ENCODE data around the gene SDR42E1.
"Not testable (repeated sequence)": the region's sequence is repeated elsewhere in the genome, so short reads cannot be mapped to it uniquely, and the experiment has no call there.

SDR42E1 gene

DNA sequence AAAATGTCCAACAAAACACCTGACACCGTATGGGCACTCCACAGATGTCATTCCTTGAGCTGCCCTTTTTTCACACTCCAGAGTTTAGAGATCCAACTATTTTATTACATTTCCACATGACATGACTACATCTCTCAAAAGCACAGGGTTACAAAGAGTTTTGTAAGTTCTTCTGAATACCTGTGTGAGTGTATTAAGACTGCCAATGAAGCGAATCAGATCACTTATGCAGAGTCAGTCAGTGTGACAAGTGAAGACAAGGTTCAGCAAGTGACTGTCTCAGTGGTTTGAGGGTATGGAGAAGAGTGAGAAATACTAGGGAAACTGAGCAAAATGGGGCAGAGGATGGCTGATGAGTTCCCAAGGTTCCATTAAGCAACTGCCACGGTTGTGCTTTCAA, 8.4 kb downstream of the SDR42E1 start:
- DNase-seq, result no peak

DNA sequence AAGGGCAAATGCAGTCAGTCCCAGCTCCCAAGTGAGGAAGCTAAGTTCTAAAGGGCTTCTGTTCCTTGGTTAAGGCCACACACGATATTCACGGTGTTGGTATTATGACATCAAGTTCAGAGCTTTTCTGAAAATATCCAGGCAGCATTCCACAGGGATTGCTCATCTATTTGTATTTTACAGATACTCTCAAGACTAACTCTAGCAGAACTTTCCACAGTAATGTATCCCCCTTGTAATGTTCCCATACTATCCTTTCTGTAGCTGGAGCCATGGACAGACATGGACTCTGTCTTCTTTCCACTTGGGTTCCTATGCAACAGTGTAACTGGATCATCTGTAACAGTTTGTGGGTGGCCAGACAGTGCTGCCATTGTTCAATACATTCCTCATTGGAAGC, 13.5 kb downstream of the SDR42E1 start:
- DNase-seq, result no peak

DNA sequence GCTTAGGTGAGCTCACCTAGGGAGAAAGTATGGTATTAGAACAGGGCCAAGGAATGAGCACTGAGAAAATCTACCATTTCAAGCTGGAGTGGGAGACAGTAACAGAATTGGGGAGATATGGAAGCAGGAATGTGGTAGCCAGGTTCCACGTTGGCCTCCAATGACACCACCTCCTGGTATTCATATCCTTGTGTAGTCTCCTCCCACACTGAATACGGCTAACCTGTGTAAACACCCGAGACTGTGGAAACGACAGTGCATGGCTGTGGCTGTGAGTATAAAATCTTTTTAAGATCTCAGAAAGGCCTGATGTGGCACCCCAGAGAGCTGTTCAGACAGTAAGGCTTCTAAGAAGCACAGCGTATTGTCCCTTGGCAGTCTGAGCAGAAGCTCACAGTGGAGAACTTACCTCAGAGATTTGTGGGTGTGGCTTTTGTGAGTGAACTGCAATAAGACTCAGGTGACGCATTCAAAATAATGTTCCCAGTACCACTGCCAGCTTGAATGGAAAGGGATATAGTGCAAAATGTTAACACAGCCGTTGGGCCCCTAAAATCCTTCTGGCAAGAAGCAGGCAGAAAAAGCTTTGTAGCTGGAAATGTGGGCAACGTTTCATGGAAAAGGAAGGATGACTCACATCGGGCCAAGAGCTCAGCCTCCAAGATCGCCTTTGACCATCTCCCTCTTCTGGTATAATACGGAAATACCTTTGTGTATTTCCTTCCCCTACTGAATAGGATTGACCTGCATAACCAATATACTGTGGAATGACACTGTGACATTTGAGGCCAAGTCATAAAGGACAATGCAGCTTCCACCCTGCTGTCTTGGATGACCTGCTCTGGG, 14.4 kb downstream of the SDR42E1 start:
- DNase-seq, result no peak

DNA sequence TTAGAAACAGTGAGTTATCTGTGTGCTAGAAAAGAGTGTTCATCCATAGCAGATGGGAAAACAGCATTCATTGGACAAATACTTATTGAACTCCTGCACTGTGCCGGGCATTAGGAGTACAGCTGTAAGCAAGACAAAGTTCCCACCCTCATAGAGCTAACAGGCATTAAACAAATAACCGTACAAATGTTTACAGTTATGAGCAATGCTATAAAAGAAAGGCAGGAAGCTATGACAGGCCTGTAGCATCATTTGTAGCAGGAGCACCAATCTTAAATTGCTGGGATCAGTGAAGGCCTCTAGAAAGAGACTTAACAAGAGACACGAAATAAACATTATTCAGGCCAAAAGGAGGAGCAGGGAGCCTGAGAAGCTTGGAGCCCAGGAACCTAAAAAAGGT, 15.6 kb downstream of the SDR42E1 start:
- DNase-seq, result no peak

DNA sequence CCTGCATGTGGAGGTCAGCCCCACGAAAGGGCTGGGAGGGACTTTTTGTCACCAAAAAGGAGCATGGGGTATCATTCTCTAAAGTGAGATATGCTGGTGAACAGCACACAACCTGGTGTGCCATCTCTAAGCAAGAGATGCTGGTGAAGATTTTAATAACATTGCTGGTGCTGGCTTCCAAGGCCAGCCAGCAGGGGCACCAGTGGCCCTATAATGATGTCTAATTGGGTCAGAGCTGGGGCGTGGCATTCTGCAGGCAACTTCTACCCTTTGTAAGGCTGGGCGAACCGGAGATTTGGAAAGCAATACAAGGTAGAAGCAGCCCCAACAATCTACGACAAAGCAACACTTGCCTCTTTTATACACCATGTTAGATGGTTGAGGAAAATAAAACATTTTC, 16.8 kb downstream of the SDR42E1 start:
- no peak for DNase-seq

DNA sequence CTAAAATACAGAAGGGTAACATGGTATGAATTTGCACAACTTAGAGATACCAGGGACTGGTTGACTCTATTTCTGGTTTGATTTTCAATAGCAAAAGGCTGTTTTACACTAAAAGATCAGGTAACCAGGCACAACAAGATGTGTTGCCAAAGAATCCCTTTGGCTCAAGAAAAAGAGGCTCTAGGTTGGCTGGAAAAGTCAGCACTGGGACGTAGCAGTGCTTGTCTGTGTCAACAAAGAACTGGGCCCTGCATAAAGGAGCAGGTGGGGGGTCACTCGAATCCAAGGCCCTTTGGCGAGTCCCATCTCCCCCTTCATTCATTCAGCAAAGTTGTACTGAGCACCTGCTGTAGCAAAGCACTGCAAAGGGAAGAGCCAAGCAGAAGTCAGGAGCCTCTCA, 18.4 kb downstream of the SDR42E1 start:
- no peak for DNase-seq

DNA sequence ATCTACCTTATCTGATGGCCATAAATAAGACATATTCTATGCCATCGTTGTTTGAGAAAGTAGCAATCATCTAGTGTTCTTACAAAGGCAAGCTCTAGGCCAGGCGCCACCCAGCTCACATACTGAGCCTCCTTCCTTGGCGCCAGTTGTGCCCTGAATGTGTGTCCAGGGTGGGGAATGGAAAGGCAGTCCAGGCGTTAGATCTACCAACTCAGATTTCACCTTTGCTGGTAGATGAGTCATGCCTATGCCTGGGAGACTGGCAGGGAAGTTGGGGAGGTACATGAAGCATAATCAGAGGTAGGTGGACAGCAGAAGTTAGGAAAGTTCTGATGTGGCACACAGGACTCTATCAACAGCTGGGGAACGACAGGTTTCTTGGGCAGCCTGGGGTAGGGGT, 23.6 kb downstream of the SDR42E1 start:
- no peak for DNase-seq

DNA sequence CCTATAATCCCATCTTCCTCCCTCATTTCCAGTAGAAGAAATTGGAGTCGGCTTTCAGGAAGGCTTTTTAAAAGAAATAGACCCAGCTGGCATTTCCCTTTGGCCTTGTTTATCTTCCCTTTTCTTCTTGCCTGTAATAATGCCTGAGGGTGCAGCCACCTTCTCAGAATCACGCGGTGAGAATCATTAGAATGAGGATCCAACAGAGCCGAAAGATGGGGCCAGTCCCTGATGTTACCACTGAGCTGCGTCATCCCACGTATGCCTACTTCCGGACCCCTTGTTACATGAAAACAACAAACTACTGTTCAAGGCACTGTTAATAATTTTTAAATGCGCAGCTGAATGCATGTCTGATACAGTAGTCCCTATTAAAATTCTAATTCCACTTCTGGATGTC, 24.1 kb downstream of the SDR42E1 start:
- DNase-seq, result no peak

DNA sequence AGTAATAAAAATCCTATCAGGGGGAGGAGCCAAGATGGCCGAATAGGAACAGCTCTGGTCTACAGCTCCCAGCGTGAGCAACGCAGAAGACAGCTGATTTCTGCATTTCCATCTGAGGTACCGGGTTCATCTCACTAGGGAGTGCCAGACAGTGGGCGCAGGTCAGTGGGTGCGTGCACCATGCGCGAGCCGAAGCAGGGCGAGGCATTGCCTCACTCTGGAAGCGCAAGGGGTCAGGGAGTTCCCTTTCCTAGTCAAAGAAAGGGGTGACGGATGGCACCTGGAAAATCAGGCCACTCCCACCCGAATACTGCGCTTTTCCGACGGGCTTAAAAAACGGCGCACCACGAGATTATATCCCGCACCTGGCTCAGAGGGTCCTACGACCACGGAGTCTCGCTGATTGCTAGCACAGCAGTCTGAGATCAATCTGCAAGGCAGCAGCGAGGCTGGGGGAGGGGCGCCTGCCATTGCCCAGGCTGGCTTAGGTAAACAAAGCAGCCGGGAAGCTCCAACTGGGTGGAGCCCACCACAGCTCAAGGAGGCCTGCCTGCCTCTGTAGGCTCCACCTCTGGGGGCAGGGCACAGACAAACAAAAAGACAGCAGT, 33.8 kb downstream of the SDR42E1 start:
- DNase-seq, result not testable (repeated sequence)

DNA sequence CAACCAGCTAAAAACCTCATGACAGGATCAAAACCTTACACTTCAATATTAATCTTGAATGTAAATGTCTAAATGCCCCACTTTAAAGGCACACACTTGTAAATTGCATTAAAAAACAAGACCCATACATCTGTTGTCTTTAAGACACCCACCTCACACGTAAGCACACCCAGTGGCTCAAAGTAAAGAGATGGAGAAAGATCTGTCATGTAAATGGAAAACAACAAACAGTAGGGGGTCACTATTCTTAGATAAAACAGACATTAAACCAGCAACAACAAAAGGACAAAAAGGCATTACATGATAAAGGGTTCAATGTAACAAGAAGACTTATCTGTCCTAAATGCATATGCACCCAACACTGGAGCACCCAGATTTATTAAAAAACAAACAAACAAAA, 35.6 kb downstream of the SDR42E1 start:
- no peak for DNase-seq

DNA sequence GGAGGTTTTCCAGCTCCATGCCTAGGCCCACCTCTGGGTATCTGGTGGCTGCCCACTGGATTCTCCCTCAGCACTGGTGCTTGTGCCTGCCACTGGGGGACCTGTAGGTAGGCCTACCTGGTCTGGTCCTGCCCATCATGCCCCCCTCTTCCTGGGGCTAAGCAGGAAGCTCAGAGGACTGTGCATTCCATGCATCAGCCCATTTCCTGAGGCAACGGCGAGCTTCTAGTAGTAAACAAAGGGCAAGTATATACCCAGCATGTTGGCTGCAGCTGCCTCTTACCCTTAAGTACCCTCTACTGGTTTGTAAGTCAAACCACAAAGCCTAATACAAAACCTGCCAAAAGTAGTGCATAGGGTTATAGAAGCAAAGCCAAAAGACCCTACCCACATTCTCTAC, 37.5 kb downstream of the SDR42E1 start:
- no peak for DNase-seq

DNA sequence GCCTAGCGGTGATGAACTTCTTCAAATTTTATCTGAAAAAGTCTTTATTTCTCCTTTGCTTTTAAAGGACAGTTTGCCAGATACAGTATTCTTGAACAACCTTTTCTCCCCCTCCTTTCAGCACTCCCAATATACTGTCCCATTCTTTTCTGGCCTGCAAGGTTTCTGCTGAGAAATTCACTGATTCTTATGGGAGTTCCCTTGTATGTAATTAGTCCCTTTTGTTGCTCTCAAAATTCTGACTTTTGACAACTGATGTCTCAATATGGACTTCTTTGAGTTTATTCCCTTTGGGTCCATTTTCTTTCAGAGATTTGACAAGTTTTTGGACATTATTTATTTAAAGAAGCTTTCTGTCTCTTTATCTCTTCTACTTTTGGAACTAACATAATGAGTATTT, 39.4 kb downstream of the SDR42E1 start:
- no peak for DNase-seq

DNA sequence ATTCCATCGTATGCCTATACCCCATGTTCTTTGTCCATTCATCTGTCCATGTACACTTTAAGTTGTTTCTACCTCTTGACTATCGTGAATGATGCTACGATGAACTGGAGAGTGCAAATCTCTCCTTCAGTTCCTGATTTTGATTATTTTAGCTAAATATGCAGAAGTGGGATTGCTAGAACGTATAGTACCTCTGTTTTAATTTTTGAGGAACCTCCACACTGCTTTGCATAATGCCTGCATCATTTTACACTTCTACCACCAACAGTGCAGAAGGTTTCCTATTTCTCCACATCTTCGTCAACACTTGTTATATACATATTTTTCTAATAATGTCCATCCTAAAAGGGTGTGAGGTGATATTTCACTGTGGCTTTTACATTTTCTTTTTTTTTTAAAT, 43.9 kb downstream of the SDR42E1 start:
- no peak for DNase-seq

DNA sequence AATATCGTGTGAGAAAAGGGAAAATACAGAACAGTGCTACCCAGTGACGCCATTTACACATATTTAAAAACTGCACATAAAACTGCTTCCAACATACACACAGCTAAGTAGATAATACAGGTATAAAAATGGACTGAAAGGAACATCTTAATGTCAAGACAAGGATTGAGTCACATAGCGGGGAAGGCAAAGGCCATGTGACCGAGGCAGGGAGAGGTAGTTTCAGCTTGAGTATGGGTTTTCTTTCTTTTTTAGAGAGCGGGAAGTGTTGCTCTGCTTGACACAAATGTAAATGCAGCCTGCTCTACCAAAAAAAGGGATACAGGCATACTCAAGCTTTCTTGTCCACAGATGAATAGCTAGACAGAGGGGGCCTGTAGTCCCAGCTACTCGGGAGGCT, 46.5 kb downstream of the SDR42E1 start:
- no peak for DNase-seq

DNA sequence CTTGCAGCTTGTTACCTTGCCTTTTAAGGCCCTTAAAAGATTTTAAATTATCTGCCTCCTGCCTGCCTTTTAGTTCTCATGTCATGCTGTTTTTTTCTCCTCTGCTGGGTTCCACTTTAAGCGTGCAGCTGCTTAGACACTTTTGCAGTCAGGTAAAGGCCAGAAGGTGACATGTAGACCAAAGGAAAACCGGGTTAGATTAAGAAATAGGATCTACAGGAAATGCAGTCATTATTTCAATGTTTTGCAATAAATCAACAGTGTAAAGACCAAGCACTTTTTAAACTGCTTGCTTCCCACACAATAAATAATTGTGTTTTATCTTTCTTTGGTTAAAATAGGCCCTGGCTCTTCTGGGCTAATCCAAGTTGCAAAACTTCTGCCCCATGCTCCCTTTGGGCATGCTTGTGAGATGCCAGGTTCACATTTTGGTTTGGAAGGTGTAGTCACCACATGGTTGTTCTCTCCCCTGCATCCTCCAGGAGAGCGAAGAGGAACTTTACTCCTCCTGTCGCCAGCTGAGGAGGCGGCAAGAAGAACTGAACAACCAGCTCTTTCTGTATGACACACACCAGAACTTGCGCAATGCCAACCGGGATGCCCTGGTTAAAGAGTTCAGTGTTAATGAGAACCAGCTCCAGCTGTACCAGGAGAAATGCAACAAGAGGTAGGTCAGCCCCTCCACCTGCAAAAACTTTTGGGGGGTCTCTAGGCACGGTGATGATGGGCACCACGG, 54.9 kb downstream of the SDR42E1 start:
- no peak for DNase-seq

DNA sequence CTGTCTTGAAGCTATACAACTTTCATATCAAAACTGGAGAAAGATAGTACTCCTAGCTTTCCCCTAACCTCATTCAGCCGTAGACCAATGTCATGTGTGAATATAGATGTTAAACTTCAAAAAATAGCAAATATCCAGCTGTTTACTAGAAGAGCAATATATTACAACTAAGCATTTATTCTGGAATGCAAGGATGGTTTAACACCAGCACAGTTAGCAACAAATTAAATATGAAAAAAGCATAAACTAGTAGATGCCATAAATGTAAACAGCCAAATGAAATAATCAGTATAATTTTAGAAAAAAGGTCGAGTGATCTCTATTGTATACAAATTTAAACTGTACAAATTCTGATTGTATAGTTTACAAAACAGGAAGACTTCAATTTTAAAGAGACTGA, 59.7 kb downstream of the SDR42E1 start:
- no peak for DNase-seq

DNA sequence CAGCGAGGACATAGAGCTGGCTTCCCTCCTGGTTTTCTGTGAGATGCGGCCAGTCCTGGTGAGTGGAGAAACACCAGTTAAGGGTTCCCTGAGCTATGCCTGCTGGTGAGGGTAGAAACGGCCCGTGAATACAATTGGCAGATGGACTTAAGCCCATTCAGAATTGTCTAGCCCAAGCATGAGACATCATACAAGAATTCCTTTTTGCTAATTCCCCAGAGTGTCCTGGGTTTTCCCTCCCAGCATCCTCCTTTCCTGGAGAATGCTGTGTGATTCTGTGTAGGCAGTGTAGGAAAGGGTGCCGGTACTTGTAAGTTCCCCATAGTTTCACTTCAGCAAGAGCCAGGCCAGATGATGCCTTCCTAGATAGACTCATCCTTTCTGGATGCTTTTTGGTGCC, 65.1 kb downstream of the SDR42E1 start:
- DNase-seq, result no peak

DNA sequence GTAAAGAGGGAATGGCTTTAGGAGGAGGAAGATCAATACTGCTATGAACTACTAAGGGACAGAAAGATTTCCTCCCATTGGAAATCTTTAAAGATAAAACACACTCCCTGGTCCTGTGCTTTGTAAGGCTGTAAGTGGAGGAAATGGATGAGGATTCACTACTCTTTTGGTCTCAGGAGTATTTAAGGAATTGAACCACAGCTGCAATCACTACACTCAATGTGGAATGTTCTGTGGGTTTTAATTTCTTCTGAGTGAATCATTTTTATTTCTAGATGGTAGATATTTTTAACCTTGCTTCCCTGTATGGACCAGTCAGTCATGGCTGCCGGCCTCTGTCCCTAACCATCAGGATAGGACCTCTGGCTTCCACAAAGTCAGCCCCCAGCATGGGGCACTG, 65.6 kb downstream of the SDR42E1 start:
- DNase-seq, result no peak

DNA sequence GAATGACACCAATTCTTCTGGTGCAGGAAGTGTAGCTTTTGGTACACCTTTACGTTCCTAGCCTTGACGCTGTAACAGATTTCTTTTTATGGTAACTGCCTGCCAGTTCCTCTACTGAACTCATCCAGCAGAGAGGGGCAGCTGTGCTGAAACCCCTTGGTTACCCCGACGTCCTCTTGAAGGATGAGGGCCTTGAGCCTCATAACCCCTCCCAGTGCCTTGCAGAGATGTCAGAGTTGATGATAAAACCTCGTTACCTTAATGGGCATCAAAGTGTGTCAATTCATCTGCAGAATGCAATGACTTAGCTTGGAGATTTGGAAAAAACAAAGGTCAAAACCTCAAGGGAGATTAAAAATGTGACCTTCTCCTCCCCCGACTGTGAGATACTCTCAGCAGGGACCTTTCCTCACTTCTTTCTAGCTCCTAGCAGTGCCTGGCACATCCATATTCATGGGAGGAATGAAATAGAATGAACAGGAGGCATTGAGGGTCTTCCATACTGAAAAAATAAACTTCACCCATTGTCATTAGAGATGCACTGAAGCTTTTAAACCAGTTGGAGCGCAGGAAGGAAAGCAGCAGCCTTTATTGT, 69.2 kb downstream of the SDR42E1 start:
- DNase-seq, result no peak

DNA sequence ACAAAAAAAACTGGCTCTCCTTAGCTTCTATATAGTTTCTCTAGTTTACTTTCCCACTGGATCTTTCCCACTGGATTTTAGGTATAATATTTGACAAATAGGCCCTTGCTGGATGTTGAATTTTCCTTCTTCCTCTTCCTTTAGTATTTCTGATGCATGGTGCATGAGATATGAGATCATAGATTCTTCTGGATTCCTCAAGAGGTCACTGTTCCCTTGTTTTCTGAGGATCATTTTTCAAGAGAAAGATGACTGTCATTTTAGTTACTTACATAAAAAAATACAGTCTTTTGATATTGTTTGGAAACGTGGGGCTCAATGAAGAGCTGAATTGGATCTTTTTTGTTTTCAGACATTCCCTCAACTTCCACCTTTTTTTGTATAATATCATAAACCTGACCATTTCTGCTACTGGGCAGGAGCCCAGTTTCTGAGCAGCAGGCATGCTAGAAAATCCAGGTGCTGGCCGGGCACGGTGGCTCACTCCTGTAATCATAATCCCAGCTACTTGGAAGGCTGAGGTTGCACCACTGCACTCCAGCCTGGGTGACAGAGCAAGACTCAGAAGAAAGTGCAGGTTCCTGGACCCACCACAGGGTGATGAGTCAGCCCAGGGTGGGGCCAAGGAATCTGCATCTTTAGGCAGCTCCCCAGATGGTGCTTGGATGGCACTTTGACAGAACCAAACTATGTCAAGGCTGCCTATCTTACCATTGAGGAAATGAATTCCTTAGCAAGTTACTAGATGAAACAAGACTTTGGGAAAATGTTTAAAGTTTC, 70.3 kb downstream of the SDR42E1 start:
- peak; percentile 46 for DNase-seq

DNA sequence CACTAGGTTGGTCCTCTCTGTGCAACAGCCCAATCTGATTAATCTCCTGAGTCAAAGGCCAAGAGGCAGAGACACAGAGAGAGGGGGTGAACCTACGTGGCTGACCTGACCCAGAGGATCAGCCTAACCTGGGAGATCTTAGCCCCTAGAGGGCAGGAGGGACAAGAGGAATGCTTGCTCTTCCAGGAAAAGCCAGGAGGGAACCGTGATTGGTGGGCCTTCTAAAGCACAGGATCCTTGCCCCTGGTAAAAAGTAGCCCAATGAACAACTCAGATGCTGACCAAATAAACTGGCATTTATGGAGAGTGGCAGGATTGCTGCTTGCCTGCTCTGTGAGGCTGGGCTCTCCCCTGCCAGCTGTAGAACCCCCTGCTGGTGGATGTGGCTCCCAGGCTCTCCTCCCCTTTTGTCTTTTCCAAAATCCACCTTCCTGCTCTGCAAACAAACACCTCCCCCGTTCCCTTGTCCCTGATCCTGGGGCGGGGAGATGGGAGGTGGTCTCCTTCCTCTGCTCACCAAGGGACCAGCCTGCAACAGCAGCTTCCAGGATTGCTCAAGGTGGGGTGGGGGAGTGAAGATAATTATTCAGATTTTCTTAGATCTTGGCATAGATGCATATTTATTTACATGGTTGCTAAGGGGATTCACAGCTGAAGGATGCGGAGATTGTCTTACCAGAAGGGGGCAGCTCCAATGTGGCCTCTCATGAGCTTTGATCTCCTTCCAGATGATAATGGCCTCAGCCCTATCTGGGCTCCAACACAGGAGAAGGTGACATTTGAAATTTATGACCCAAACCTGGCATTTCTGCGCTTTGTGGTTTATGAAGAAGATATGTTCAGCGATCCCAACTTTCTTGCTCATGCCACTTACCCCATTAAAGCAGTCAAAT, 71.9 kb downstream of the SDR42E1 start:
- DNase-seq, result peak; percentile 12

Measured in NCI-H1105 treated with DMSO at 0.1 percent for 48 hours (cell line).